NCI-H2029 treated with DMSO at 0.1 percent for 48 hours (cell line): ENCODE data around the gene HSP90B1.

ENCODE experiments used
- DNase-seq: peaks from one replicate; lab custom pipeline; 2025; lab: John Stamatoyannopoulos, UW

The HSP90B1 gene

GRCh38 chr12:103929784-103930033, 501 bp upstream of the HSP90B1 start:
- no peak for DNase-seq

DNA sequence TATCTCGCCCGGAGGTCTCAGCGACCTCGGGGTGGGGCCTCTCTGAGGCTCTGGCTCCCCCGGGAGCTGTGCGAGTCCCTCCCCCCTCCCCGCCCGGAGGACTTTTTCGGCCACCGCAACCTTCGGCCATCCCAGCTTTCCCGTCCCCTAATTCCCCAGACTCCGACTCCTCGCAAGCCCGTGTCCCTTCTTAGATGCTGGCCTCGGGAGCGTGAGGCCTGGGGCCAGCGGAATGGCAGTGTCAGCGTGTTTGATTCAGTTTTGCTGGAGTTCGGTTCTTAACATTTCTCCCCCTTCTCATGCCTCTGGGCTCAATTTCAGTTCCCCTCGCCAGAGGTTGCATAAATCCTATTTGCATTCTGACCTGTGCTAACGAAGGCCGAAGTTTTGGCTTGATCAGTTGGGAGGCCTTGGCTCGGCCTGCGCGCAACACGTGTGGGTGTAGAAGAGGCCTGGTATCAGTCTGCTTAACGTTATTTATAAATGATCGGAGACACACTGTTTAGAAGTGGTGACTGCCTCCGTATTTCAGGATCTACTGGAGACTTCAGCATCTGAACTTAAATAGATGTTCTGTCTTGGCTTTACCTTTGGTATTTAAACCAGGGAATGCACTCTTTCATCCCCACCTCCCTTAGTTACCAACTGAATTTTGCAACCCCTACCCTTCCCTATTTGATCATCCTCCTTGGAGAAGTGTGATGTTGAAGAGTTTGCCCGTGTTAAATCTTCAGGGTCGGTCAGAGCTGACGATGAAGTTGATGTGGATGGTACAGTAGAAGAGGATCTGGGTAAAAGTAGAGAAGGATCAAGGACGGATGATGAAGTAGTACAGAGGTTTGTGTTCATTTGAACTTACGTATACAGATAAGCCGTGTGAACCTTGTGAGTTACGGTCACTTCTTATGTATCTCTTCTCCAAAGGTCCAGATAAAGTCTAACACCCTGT, 851 bp downstream of the HSP90B1 start:
- DNase-seq: no peak

DNA sequence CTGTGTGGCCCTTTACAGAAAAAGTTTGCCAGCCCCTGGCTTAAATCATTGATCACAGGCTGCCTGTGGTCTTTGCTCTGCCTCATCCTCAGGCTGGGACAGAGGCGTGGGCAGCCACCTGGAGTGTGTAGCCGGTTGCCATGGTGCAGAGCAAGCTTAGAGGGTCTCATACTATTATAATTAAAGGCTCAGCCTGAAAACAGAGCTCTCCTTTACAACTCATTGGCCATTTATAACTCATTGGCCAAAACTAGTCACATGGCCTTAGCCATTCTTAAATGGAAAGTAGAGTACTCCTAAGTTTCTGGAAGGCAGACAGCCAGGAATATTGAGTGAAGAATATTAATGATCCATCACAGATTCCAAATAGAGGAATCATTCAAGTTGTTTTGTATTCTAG, 3.0 kb downstream of the HSP90B1 start:
- no peak for DNase-seq

GRCh38 chr12:103936679-103937078, 6.5 kb downstream of the HSP90B1 start:
- no peak for DNase-seq

DNA sequence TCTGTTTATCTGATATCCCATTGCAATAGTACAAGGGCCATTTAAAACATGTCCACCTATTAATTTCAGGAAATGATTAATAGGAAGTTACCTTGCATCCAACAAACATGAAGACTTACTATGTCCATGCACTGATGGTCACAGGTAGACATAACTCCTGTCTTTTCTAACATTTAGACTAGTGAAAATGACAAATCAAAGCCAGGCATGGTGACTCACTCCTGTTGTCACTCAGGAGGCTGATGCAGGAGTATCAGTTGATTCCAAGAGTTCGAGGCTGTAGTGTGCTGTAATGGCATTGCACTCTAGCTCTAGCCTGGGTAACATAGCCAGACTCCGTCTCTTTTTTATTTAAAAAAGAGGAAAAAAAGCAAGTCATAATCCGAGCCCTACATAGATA, 14.8 kb downstream of the HSP90B1 start:
- DNase-seq: no peak

- no peak for DNase-seq
Measured at GRCh38 chr12:103947871-103948555, 17.8 kb downstream of the HSP90B1 start.

GRCh38 chr12:103948746-103949406, 18.7 kb downstream of the HSP90B1 start:
- DNase-seq: no peak

GRCh38 chr12:103952497-103952896, 22.3 kb downstream of the HSP90B1 start:
- no peak for DNase-seq

- DNase-seq: no peak
Measured at GRCh38 chr12:103955811-103956508, 25.8 kb downstream of the HSP90B1 start.

DNA sequence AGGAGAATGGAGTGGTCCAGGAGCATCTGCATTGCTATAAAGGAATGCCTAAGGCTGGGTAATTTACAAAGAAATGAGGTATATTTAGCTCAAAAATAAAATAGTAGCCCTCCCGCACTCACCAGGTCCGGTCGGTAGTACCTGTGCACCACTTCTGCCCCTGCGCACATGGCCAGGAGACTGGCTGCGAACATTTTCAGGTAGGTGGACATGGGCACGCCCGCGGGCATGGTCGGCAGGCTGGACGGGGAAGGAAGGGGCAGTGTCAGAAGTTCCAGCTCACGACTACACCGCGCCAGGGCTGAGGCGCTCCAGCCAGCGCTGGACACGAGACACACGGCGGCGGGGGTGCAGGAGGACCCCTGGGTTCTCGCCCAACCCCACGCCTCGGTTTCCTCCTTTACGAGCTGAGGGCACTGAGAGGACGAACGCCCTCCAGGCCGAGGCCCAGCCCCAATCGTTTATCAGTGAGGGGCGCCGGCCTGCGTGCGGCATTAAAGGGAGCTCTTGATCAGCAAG, 26.4 kb downstream of the HSP90B1 start:
- no peak for DNase-seq

DNA sequence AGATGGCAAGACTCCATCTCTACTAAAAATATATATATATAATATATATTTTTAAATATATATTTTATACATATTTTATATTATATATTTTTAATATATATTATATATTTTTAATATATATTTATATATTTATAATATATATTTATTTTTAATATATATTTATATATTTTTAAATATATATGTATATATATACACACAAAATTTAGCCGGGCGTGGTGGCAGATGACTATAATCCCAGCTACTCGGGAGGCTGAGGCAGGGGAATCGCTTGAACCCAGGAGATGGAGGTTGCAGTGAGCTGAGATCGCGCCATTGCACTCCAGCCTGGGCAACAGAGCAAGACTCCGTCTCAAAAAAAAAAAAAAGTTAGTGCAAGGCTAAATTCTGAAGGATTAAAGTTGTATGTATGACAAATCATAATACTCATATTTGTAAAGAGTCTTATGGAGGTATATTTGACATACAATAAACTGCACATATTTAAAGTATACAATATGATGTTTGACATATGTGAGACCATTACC, 27.7 kb downstream of the HSP90B1 start:
- DNase-seq: no peak

GRCh38 chr12:103958621-103959020, 28.4 kb downstream of the HSP90B1 start:
- DNase-seq: no peak

DNA sequence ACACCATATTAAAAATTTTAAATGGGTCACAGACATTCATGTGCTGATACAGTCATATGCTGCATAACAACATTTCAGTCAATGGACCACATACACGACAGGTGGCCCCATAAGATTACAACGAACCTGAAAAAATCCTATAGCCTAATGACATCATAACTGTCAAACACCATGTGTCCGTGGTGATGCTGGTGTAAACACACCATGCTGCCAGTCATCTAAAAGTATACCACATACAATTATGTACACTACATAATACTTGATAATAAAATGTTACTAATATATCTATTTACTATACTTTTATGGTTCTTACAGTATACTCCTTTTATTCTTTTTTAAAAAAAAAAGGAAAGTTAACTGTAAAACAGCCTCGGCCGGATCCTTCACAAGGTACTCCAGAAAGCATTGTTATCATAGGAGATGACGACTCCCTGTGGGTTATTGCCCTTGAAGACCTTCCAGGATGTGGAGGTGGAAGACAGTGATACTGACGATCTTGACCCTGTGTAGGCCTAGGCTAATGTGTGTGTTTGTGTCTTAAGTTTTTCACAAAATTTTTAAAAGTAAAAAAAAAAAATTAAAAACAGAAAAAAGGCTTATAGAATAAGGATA, 30.5 kb downstream of the HSP90B1 start:
- no peak for DNase-seq

- DNase-seq: no peak
Measured at GRCh38 chr12:103962493-103962892, 32.3 kb downstream of the HSP90B1 start.

DNA sequence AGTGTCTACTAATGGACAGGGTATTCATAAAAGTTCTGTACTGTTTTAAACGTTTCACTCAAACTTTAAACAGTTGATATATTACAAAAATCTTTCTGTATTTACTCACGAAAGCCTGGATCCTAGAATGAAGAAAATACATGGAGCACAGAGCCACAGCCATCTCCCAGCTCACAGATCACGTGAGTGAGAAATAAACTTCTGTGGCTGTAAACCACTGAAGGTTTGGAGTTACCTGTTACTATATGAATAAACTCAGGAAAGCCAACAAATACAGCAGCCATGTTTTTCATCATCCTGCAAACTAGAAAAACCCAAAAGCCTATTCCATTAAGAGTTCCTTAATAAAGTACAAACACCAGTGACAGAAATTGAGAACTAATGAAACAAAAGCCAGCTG, 34.6 kb downstream of the HSP90B1 start:
- DNase-seq: no peak

DNA sequence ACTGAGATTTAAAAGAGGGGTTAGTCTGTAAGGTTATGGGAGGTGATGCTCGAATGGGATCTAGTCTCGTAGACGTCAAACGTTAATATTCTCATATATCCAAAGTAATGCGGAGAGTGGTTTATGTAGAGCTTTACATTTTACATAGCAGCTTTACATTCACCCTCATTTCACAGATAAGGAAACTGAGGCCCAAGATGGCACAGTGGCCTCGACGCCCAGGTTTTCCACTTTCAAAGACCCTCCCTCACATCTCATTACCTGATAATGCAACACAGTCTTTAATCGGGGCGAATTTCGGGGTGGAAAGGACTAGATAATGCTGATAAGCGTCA, 35.0 kb downstream of the HSP90B1 start:
- no peak for DNase-seq

DNA sequence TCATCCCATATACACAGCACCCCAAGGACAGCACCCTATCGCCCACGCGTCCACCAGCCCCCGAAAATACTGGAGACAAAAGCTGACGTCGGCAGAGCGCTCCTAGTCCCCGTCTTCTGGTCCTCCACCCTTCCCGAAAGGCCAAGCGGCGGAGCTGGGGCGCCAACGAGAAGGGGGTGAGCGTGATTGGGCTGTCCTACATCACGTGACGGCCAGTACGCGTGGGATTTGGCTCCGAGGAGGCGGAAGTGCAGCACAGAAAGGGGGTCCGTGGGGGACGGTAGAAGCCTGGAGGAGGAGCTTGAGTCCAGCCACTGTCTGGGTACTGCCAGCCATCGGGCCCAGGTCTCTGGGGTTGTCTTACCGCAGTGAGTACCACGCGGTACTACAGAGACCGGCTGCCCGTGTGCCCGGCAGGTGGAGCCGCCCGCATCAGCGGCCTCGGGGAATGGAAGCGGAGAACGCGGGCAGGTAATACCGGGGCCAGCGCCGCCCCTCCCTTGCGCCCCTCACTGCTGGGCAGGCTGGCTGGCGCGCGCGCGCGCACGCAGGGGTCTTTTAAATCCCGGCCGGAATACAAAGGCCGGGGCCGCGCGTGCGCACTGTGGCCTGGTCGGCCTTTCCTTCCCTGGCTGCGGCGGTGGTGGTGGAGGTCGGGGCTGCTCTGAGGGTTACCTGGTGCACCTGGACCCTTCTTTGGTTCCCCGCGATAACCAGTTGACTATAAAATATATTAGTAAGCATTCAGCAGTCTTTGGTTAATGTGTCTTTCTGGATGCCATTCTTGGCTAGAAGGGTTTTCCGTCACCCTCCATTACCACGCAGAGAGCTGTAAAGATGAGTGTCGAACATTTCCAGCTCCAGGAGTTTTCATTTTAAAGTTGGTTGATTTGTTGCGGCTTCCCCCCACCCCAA, 35.6 kb downstream of the HSP90B1 start, which contains the start of gene TDG:
Gene TDG (plus strand): TSS at position 283 of the 915 bp plus-strand sequence. CDS start 166 bp downstream, at position 449.
- peak; percentile 97 for DNase-seq

DNA sequence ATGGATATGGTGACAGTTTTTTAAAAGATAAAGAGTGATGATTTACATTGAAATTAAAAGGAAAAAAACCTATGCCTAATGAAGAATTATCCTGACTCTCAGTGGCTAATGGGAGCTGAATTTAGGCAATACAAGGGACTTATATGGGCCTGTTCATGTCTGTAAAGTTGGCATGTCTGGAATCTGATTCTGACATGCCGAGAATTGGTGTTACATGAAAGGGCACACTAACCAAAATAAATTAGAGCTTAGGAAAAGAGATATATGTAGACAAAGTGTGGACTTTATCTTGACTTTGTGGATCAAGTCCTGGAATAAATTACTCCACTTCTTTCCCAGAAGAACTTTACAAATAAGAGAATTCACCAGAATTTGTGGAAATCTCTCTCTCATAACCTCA, 36.5 kb downstream of the HSP90B1 start:
- no peak for DNase-seq

- DNase-seq: no peak
Measured at GRCh38 chr12:103969391-103969790, 39.2 kb downstream of the HSP90B1 start.

GRCh38 chr12:103973909-103974308, 43.7 kb downstream of the HSP90B1 start:
- DNase-seq: no peak
